Hepatocyte (in vitro differentiated cells): ENCODE measurements around the gene PFKM. TPM values are rescaled to one million over a fixed set of nuclear protein-coding genes. Genes with fewer than 3 reads are reported as not detected.

Experiments
- DNase-seq: peaks from one replicate; pipeline ENCODE4 v3.0.0-alpha.2; 2016; ENCODE audit warnings: low spot score
- H2AFZ ChIP-seq: fragments of 200-600 bp; sonication (generic); 2 replicates; pipeline ENCODE4 v1.6.0; 2016; ENCODE audit warnings: antibody characterized with exemption, mild to moderate bottlenecking
- H3K27ac ChIP-seq: fragments of 200-600 bp; sonication (generic); 2 replicates; pipeline ENCODE4 v1.5.1; 2016; ENCODE audit warnings: mild to moderate bottlenecking
- H3K27me3 ChIP-seq: fragments of 200-600 bp; sonication (generic); 2 replicates; pipeline ENCODE4 v1.6.1; 2016
- H3K36me3 ChIP-seq: fragments of 200-600 bp; sonication (generic); replicated peaks from 2 replicates; pipeline ENCODE4 v1.5.1; 2016; ENCODE audit warnings: low read depth; ENCODE audit not compliant: insufficient read depth
- H3K4me1 ChIP-seq: fragments of 200-600 bp; sonication (generic); 2 replicates; pipeline ENCODE4 v1.5.1; 2016; ENCODE audit warnings: mild to moderate bottlenecking, moderate library complexity; ENCODE audit not compliant: insufficient read depth
- H3K4me2 ChIP-seq: fragments of 200-600 bp; sonication (generic); 2 replicates; pipeline ENCODE4 v1.6.0; 2016
- H3K4me3 ChIP-seq: fragments of 200-600 bp; sonication (generic); 2 replicates; pipeline ENCODE4 v1.5.1; 2016; ENCODE audit warnings: mild to moderate bottlenecking
- H3K79me2 ChIP-seq: fragments of 200-600 bp; sonication (generic); 2 replicates; pipeline ENCODE4 v1.6.0; 2017; ENCODE audit warnings: mild to moderate bottlenecking
- H3K9me2 ChIP-seq: fragments of 200-600 bp; sonication (generic); replicated peaks from 2 replicates; pipeline ENCODE4 v1.6.0; 2017; ENCODE audit warnings: mild to moderate bottlenecking; ENCODE audit not compliant: insufficient read depth
- H3K9me3 ChIP-seq: fragments of 200-600 bp; sonication (generic); 2 replicates; pipeline ENCODE4 v1.5.1; 2016; ENCODE audit warnings: low read depth, mild to moderate bottlenecking
- H4K20me1 ChIP-seq: fragments of 200-600 bp; sonication (generic); 2 replicates; pipeline ENCODE4 v1.6.0; 2016; ENCODE audit warnings: mild to moderate bottlenecking; ENCODE audit not compliant: insufficient read depth, poor library complexity, severe bottlenecking
- EZH2 ChIP-seq: fragments of 200-600 bp; sonication (generic); IDR thresholded peaks from 2 replicates; pipeline ENCODE4 v1.6.1; 2016; ENCODE audit warnings: antibody characterized with exemption, mild to moderate bottlenecking, borderline replicate concordance
- EZH2phosphoT487 ChIP-seq: fragments of 200-600 bp; sonication (generic); IDR thresholded peaks from one replicate; pipeline ENCODE4 v1.6.1; 2018; ENCODE audit warnings: antibody characterized with exemption, mild to moderate bottlenecking, low read depth, moderate library complexity; ENCODE audit not compliant: unreplicated experiment, severe bottlenecking
- WGBS: methylation state at CpG from one replicate; pipeline ENCODE4 v1.1.6; 2016; ENCODE audit warnings: low lambda C conversion rate; ENCODE audit errors: missing lambda C conversion rate; 5-methylcytosine and 5-hydroxymethylcytosine counted together
- polyA plus RNA-seq: library from polyadenylated mRNA; unstranded; fragments of >200 nt; fragmentation: Nextera tagmentation; extraction: Ambion mirVana; gene quantifications from 2 replicates; pipeline ENCODE4 v1.2.1, GENCODE V29; 2016
- total RNA-seq: library from RNA; depleted of rRNA; stranded (reverse); fragments of >200 nt; gene quantifications from 2 replicates; pipeline ENCODE4 v1.2.3, GENCODE V29; 2014
- TF ChIP-seq, protein P1 (sequence below): fragments of 200-600 bp; sonication (generic); IDR thresholded peaks from 2 replicates; pipeline ENCODE4 v1.5.1; 2016; ENCODE audit warnings: antibody characterized with exemption, mild to moderate bottlenecking; ENCODE audit not compliant: poor library complexity

The PFKM gene
- total and polyA plus RNA-seq, 2 experiments from 2014 or later: 49.1 to 51.9 TPM

DNA sequence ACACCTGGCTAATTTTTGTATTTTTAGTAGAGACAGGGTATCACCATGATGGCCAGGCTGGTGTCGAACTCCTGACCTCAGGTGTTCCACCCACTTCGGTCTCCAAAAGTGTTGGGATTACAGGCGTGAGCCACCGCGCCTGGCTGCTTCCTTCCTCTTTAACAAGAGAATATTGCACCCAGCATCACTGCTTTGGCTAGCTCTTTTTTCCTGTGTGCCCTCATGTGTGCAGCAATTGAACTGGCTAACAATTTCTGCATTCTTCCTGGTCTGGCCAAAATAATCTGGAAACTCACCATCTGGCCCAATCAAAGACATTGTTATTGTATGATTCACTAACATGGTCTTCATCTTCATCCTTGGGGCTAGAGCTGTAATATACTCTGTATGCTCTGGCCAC is 40.9 kb downstream of the PFKM start:
- Histone ChIP-seq H2AFZ (no peak overlapping the region), H3K4me3 (no peak overlapping the region), H3K4me1 (peaks cover 6% of the 10 kb centered on the region), H3K79me2 (peaks cover 16% of the 10 kb centered on the region), H3K36me3 (no peaks in the 10 kb centered on the region), H3K4me2 (no peak overlapping the region), H3K27ac (no peak overlapping the region), H4K20me1 (no peaks in the 10 kb centered on the region), H3K9me2 (no peaks in the 10 kb centered on the region), H3K9me3 (no peaks in the 10 kb centered on the region), H3K27me3 (no peaks in the 10 kb centered on the region)
- DNase-seq: no peak
- 98% methylated on average over 5 of the region's 5 CpGs for WGBS
- no peak for TF ChIP-seq EZH2
- TF ChIP-seq, protein P1, sequence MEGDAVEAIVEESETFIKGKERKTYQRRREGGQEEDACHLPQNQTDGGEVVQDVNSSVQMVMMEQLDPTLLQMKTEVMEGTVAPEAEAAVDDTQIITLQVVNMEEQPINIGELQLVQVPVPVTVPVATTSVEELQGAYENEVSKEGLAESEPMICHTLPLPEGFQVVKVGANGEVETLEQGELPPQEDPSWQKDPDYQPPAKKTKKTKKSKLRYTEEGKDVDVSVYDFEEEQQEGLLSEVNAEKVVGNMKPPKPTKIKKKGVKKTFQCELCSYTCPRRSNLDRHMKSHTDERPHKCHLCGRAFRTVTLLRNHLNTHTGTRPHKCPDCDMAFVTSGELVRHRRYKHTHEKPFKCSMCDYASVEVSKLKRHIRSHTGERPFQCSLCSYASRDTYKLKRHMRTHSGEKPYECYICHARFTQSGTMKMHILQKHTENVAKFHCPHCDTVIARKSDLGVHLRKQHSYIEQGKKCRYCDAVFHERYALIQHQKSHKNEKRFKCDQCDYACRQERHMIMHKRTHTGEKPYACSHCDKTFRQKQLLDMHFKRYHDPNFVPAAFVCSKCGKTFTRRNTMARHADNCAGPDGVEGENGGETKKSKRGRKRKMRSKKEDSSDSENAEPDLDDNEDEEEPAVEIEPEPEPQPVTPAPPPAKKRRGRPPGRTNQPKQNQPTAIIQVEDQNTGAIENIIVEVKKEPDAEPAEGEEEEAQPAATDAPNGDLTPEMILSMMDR: no peak
- no peak for TF ChIP-seq EZH2phosphoT487

DNA sequence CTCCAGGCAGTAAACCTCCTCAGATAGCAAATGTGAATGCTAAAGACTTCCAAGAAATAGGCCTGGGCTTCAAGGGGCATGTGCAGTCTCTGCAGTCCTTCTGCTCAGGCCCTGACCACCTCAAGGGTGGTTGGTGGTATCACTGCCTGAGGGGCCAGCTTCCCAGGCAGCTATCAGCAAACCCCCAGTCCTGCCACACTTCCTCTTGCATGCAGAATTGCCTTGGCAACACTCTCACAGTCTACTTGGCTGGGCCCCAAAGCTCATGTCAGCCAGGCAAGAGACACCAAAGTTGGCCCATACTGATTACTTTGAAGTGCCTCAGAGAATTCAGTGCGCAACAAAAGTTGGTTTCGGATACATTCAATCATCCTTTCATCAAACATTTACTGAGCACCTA is 41.6 kb downstream of the PFKM start:
- Histone ChIP-seq H3K9me3 (no peaks in the 10 kb centered on the region), H3K79me2 (peaks cover 9% of the 10 kb centered on the region), H3K27ac (no peak overlapping the region), H3K4me2 (no peak overlapping the region), H3K4me1 (peaks cover 6% of the 10 kb centered on the region), H3K27me3 (no peaks in the 10 kb centered on the region), H3K36me3 (no peaks in the 10 kb centered on the region), H3K9me2 (no peaks in the 10 kb centered on the region), H4K20me1 (no peaks in the 10 kb centered on the region), H3K4me3 (no peak overlapping the region), H2AFZ (no peak overlapping the region)
- TF ChIP-seq EZH2 (no peak), EZH2phosphoT487 (no peak)
- TF ChIP-seq, protein P1: no peak
- 94% methylated on average over 2 of the region's 2 CpGs for WGBS
- DNase-seq: no peak

DNA sequence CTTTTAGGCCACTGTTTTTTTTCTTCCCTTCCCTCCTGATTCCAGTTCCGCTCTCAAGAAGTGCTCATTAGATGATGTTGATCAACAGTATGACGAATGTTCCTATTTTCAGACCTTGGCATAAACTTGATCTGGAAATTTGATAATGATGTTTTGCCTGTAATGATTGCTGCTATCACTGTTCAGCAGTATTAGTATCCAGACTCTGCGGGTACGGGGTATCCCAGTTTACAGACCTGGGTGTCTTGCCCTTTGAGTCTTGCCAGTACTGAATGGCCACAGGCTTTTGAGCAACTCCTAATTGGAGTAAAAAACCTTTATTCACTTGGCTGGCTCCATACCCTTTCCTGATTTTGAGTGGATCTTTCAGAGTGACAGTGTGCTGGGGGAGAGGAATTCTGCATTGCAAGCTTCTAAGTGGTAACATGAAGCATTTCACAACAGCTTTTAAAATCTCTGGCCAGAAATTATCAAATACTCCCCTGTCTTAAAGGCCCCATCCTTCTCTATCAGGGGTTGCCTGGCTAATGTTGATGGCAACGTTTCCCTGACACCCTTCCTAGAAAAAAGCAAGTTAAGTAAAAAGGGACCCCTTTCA is 44.1 kb downstream of the PFKM start:
- no peaks in the 10 kb centered on the region for H3K4me1 ChIP-seq
- H3K36me3 ChIP-seq: no peaks in the 10 kb centered on the region
- H3K9me2 ChIP-seq: no peaks in the 10 kb centered on the region
- H2AFZ ChIP-seq: no peak overlapping the region
- no peaks in the 10 kb centered on the region for H3K79me2 ChIP-seq
- no peak for TF ChIP-seq EZH2phosphoT487
- TF ChIP-seq EZH2: no peak
- TF ChIP-seq, protein P1: no peak
- no peaks in the 10 kb centered on the region for H3K27me3 ChIP-seq
- H3K9me3 ChIP-seq: no peaks in the 10 kb centered on the region
- 61% methylated on average over 5 of the region's 5 CpGs for WGBS
- no peaks in the 10 kb centered on the region for H4K20me1 ChIP-seq
- DNase-seq: no peak
- H3K27ac ChIP-seq: no peak overlapping the region
- H3K4me2 ChIP-seq: no peak overlapping the region
- no peak overlapping the region for H3K4me3 ChIP-seq

DNA sequence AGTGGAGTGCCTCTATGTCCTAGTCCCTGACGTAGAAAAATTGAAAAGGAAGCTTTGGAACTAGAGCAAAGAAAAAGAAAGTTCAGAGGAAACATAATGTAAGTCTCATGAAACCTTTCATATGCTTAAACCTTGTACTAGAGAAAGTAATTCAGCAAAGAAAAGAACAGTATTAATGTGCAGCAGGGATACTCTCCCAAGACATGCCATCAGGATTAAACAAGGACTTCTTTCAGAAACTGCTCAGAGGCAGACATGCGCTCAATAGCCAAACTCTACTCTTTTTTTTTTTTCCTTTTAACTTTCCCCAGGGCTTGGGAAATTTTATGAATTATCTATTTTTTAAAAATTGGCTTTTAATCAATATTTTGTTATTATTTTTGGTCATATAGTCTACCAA is 45.3 kb downstream of the PFKM start:
- no peaks in the 10 kb centered on the region for H3K9me3 ChIP-seq
- TF ChIP-seq EZH2: no peak
- TF ChIP-seq, protein P1: no peak
- no peak for TF ChIP-seq EZH2phosphoT487
- no peak overlapping the region for H3K4me2 ChIP-seq
- H3K9me2 ChIP-seq: no peaks in the 10 kb centered on the region
- no peak overlapping the region for H2AFZ ChIP-seq
- no peaks in the 10 kb centered on the region for H3K27me3 ChIP-seq
- no peaks in the 10 kb centered on the region for H3K79me2 ChIP-seq
- no peak overlapping the region for H3K4me3 ChIP-seq
- 85% methylated on average over 2 of the region's 2 CpGs for WGBS
- no peaks in the 10 kb centered on the region for H3K36me3 ChIP-seq
- DNase-seq: no peak
- no peaks in the 10 kb centered on the region for H3K4me1 ChIP-seq
- no peaks in the 10 kb centered on the region for H4K20me1 ChIP-seq
- no peak overlapping the region for H3K27ac ChIP-seq
